K562 (cell line): Measurements from ENCODE around the gene QPRT. TPM values are rescaled to one million over a fixed set of nuclear protein-coding genes. Genes with fewer than 3 reads are reported as not detected.

Experiments
- ATAC-seq: fragments of 200-7000 bp; cut with Tn5 transposase; 3 replicates; pipeline ENCODE4 v1.9.1; 2020; ENCODE audit warnings: moderate library complexity
- BruUV-seq: library from RNA; stranded (reverse); fragments of 400-500 nt; replicated peaks from 2 replicates; lab custom pipeline; 2021; lab: Mats Ljungman, UMichigan
- CTCF ChIA-PET: fragments of 300-600 bp; formaldehyde crosslinking; extraction: SDS; loops from one replicate; lab custom pipeline; 2021; ENCODE audit warnings: low intra/inter-chr PET ratio; lab: Yijun Ruan, JAX
- POLR2A ChIA-PET: fragments of 300-600, 350-650 bp; sonication (Branson Sonifier 250); formaldehyde crosslinking; extraction: SDS; loops from one replicate; lab custom pipeline; 2021; ENCODE audit warnings: antibody characterized with exemption, inconsistent platforms; lab: Yijun Ruan, JAX
- DNase-seq, 4 experiments: peaks; one replicate each; pipeline versions ENCODE4 v3.0.0 to v3.0.0-alpha.2; 2011 to 2018; ENCODE audit warnings: low spot score in 3 of 4, mixed read lengths in 3 of 4; ENCODE audit errors: extremely low read depth in 1 of 4
- FAIRE-seq: peaks from 2 replicates; lab custom pipeline; 2011; peaks lifted over from hg19 to GRCh38; lab: Jason Lieb, UNC
- H2AFZ ChIP-seq: 2 replicates; pipeline ENCODE4 v1.6.0; 2011; ENCODE audit warnings: low read depth, low read length, control low read depth, inconsistent platforms
- H3K27ac ChIP-seq: fragments of 200-600 bp; 3 replicates; pipeline ENCODE4 v1.8.0; 2011; ENCODE audit warnings: low read depth, mild to moderate bottlenecking, control low read depth, inconsistent platforms, low read length, moderate library complexity, mixed read lengths; ENCODE audit errors: extremely low read depth
- H3K27me3 ChIP-seq, 2 experiments: fragments of 300-600 bp in 1 of 2; 2 replicates in 1 of 2; 3 replicates in 1 of 2; pipeline versions ENCODE4 v1.6.0 to v1.8.0; 2011; ENCODE audit warnings: inconsistent platforms in 2 of 2, low read length in 2 of 2, mild to moderate bottlenecking in 1 of 2, mixed read lengths in 1 of 2, moderate library complexity in 1 of 2; ENCODE audit not compliant: control insufficient read depth in 2 of 2, insufficient read depth in 2 of 2
- H3K36me3 ChIP-seq: fragments of 300-600 bp; 3 replicates; pipeline ENCODE4 v1.8.0; 2011; ENCODE audit warnings: mild to moderate bottlenecking, low read length, inconsistent platforms; ENCODE audit not compliant: control insufficient read depth, insufficient read depth
- H3K4me1 ChIP-seq, 2 experiments: fragments of 200-600 bp in 1 of 2; replicated peaks in 1 of 2; 2 replicates in 1 of 2; 3 replicates in 1 of 2; pipeline versions ENCODE4 v1.5.1 to v1.8.0; 2011; ENCODE audit warnings: inconsistent platforms in 2 of 2, low read length in 2 of 2, mild to moderate bottlenecking in 1 of 2, mixed read lengths in 1 of 2, moderate library complexity in 1 of 2; ENCODE audit not compliant: control insufficient read depth in 2 of 2, insufficient read depth in 2 of 2
- H3K4me2 ChIP-seq: 2 replicates; pipeline ENCODE4 v1.6.1; 2011; ENCODE audit warnings: low read length, control low read depth, inconsistent platforms, mixed read lengths; ENCODE audit not compliant: insufficient read depth
- H3K4me3 ChIP-seq: fragments of 200-600 bp; sonication (generic), shearing (Covaris generic); 2 replicates; pipeline ENCODE4 v1.5.1; 2016; ENCODE audit warnings: control low read depth, inconsistent platforms
- H3K79me2 ChIP-seq: fragments of 200-600 bp; 3 replicates; pipeline ENCODE4 v1.8.0; 2011; ENCODE audit warnings: low read length, inconsistent platforms; ENCODE audit not compliant: control insufficient read depth, insufficient read depth
- H3K9ac ChIP-seq, 2 experiments: 2 replicates each; pipeline versions ENCODE4 v1.6.0 to v1.6.1; 2011; ENCODE audit warnings: low read depth in 2 of 2, low read length in 2 of 2, control low read depth in 1 of 2, inconsistent platforms in 1 of 2, mild to moderate bottlenecking in 1 of 2, mixed read lengths in 1 of 2; ENCODE audit not compliant: insufficient read depth in 1 of 2
- H3K9me1 ChIP-seq: one replicate; pipeline ENCODE4 v1.6.0; 2011; ENCODE audit warnings: inconsistent platforms, mild to moderate bottlenecking, low read length, moderate library complexity; ENCODE audit not compliant: control insufficient read depth, insufficient read depth
- H3K9me3 ChIP-seq: replicated peaks from 2 replicates; pipeline ENCODE4 v1.5.1; 2011; ENCODE audit warnings: low read depth, low read length, inconsistent platforms; ENCODE audit not compliant: control insufficient read depth, insufficient read depth
- H4K20me1 ChIP-seq: replicated peaks from 2 replicates; pipeline ENCODE4 v1.6.1; 2011; ENCODE audit warnings: low read length, inconsistent platforms, mixed read lengths; ENCODE audit not compliant: control insufficient read depth, insufficient read depth
- BRD9 ChIP-seq: fragments of 450-650 bp; IDR thresholded peaks from 2 replicates; pipeline ENCODE4 v1.6.1; 2018; ENCODE audit warnings: low read depth; ENCODE audit not compliant: partially characterized antibody
- JUNB ChIP-seq: fragments of 450-650 bp; formaldehyde crosslinking; conservative IDR thresholded peaks from 2 replicates; pipeline ENCODE4 v1.4.0; 2020; ENCODE audit warnings: mild to moderate bottlenecking
- JUND ChIP-seq, 2 experiments: IDR thresholded peaks; 2 replicates in 1 of 2; 3 replicates in 1 of 2; pipeline ENCODE4 v1.6.1; 2011; ENCODE audit warnings: borderline replicate concordance in 2 of 2, low read depth in 2 of 2, low read length in 2 of 2, improper control_type of control experiment in 1 of 2, missing biosample characterization in 1 of 2, missing genetic modification characterization in 1 of 2, missing genetic modification reagents in 1 of 2
- L3MBTL2 ChIP-seq: fragments of 450-650 bp; IDR thresholded peaks from 2 replicates; pipeline ENCODE4 v1.6.1; 2016; ENCODE audit warnings: mild to moderate bottlenecking, moderate library complexity
- RAD21 ChIP-seq, 2 experiments: fragments of 250-450 bp in 1 of 2; fragments of 450-650 bp in 1 of 2; sonication (Bioruptor Pico) in 1 of 2; formaldehyde crosslinking in 1 of 2; IDR thresholded peaks in 1 of 2; conservative IDR thresholded peaks in 1 of 2; 2 replicates each; pipeline versions ENCODE4 v1.4.0 to v1.8.0; 2020 to 2022; ENCODE audit warnings: mild to moderate bottlenecking in 2 of 2, moderate library complexity in 1 of 2
- RCOR1 ChIP-seq, 2 experiments: IDR thresholded peaks; 2 replicates each; pipeline ENCODE4 v1.6.1; 2012; ENCODE audit warnings: low read depth in 2 of 2, low read length in 2 of 2, borderline replicate concordance in 1 of 2, improper control_type of control experiment in 1 of 2
- SMC3 ChIP-seq: conservative IDR thresholded peaks from 2 replicates; pipeline ENCODE4 v1.6.1; 2011; ENCODE audit warnings: low read depth, low read length, improper control_type of control experiment; ENCODE audit not compliant: insufficient read depth
- WHSC1 ChIP-seq: IDR thresholded peaks from one replicate; pipeline ENCODE4 v1.6.1; 2012; ENCODE audit warnings: low read length, control low read depth, inconsistent platforms
- ZNF778 ChIP-seq: fragments of 450-650 bp; formaldehyde crosslinking; IDR thresholded peaks from 2 replicates; pipeline ENCODE4 v1.4.0; 2020; ENCODE audit warnings: mild to moderate bottlenecking, moderate library complexity
- WGBS: fragments of 100-300 bp; shearing (Covaris generic); methylation state at CpG from one replicate; pipeline ENCODE4 v1.1.6; 2016; ENCODE audit warnings: low coverage, mixed read lengths; ENCODE audit not compliant: insufficient coverage; ENCODE audit errors: missing lambda C conversion rate; 5-methylcytosine and 5-hydroxymethylcytosine counted together
- in situ Hi-C: fragments of 300-500 bp; cut with MboI; formaldehyde crosslinking; loops from 4 replicates; pipeline ENCODE4 v1.15.0; 2018; ENCODE audit warnings: inconsistent platforms, mixed read lengths
- intact Hi-C: fragments of 100-400 bp; cut with micrococcal nuclease; formaldehyde crosslinking; loops from 2 replicates; pipeline ENCODE4 v1.14.2; 2022
- polyA plus RNA-seq, 8 experiments: library from polyadenylated mRNA; depleted of rRNA in 4 of 8; stranded (reverse) in 5 of 8; unstranded in 3 of 8; fragments of >200 nt; fragmentation: Nextera tagmentation in 2 of 8; fragmentation: Illumina TruSeq in 1 of 8; extraction: Ambion mirVana in 2 of 8; extraction: Trizol in 1 of 8; gene quantifications; 2 replicates each; pipeline versions ENCODE4 v1.2.1 to v1.2.3, GENCODE V29; 2011 to 2014; ENCODE audit warnings: inconsistent platforms in 1 of 8, missing spikeins in 1 of 8
- total RNA-seq, 7 experiments: library from RNA; depleted of rRNA in 6 of 7; stranded (reverse); fragments of >200 nt in 6 of 7; fragmentation: Illumina TruSeq in 2 of 7; extraction: Trizol in 2 of 7; gene quantifications; 2 replicates each; pipeline versions ENCODE4 v1.2.1 to v1.2.3, GENCODE V29; 2011 to 2021; ENCODE audit warnings: low replicate concordance in 1 of 7
- TF ChIP-seq, protein P1 (sequence below), 3 experiments: IDR thresholded peaks in 2 of 3; conservative IDR thresholded peaks in 1 of 3; 2 replicates each; pipeline ENCODE4 v1.5.1; 2011 to 2012; ENCODE audit warnings: low read length in 3 of 3, mild to moderate bottlenecking in 3 of 3, control low read depth in 2 of 3, improper control_type of control experiment in 1 of 3, inconsistent platforms in 1 of 3, low read depth in 1 of 3, mixed read lengths in 1 of 3, moderate library complexity in 1 of 3; ENCODE audit not compliant: insufficient read depth in 2 of 3
- TF ChIP-seq, protein P2 (sequence below): fragments of 200-800 bp; sonication (Bioruptor generic); IDR thresholded peaks from 2 replicates; pipeline ENCODE4 v1.6.1; 2017; ENCODE audit warnings: missing genetic modification characterization, missing compliant biosample characterization

QPRT gene
- total and polyA plus RNA-seq, 9 of the 15 experiments (the other 6 are each of a cell fraction or from before 2014, with no cell fraction given), result 7.7 to 112 (median 64.1) TPM

DNA sequence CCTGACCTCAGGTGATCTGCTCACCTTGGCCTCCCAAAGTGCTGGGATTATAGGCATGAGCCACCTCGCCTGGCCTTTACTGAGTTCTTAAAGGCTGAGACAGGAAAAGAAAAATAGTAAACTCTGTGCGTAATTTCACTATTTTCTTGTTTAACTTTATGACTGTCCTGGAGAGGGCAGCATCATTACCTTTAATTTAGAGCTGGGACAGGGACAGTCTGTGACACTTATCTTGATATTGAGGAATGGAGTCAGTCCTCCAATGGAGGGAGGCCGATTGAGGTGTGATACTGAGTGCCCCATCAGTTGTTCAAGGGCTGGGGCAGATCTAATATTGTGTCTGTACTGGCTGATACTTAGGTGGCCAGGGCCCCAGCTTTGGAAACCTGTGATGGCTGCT is 37.4 kb upstream of the QPRT start:
- ATAC-seq (peak; percentile 73), DNase-seq (peak; percentile 47 to 65 (median 51)), FAIRE-seq (no peak)
- no TSS peak for BruUV-seq
- WGBS, result 4% methylated on average over 3 of the region's 3 CpGs
- in situ Hi-C loops, result no loop called here
- Histone ChIP-seq H3K9me3 (no peaks in the 10 kb centered on the region), H3K27ac (no peak overlapping the region; the same call in 2 of the 3 replicates), H3K9ac (0 out of 4 replicates have a peak overlapping the region, but pooled peaks of 1 of the 2 experiments have one; percentile 24), H3K27me3 (no peaks in the 10 kb centered on the region), H3K4me2 (no peak overlapping the region), H4K20me1 (no peaks in the 10 kb centered on the region), H3K4me1 (peaks cover 20 to 24% of the 10 kb centered on the region in 2 experiments), H3K79me2 (no peaks in the 10 kb centered on the region), H3K9me1 (no peaks in the 10 kb centered on the region), H3K36me3 (no peaks in the 10 kb centered on the region), H2AFZ (peak overlapping the region; percentile 82), H3K4me3 (no peak overlapping the region)
- CTCF ChIA-PET, result interaction anchor here (1.0 to 1.2 kb wide), 2 partner anchors 69 to 79 kb away, joined by 3 to 4 read pairs; no protein-coding TSS in a partner anchor
- intact Hi-C loops, result loop anchor here (5.0 kb wide), 3 partner anchors 36 to 71 kb away; partner anchors contain the start of gene QPRT
- POLR2A ChIA-PET, result interaction anchor here (0.7 to 1.6 kb wide), 5 partner anchors 10 to 165 kb away, joined by 3 to 4 read pairs (median 3); partner anchors contain the start of gene MAZ
- TF ChIP-seq, protein P1, sequence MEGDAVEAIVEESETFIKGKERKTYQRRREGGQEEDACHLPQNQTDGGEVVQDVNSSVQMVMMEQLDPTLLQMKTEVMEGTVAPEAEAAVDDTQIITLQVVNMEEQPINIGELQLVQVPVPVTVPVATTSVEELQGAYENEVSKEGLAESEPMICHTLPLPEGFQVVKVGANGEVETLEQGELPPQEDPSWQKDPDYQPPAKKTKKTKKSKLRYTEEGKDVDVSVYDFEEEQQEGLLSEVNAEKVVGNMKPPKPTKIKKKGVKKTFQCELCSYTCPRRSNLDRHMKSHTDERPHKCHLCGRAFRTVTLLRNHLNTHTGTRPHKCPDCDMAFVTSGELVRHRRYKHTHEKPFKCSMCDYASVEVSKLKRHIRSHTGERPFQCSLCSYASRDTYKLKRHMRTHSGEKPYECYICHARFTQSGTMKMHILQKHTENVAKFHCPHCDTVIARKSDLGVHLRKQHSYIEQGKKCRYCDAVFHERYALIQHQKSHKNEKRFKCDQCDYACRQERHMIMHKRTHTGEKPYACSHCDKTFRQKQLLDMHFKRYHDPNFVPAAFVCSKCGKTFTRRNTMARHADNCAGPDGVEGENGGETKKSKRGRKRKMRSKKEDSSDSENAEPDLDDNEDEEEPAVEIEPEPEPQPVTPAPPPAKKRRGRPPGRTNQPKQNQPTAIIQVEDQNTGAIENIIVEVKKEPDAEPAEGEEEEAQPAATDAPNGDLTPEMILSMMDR (IDR thresholded peaks at IDR 0.05 in 2 of 3, conservative IDR thresholded peaks at IDR 0.05 in 1 of 3; ENCODE audit: insufficient read depth in 2 of 3, low read depth in 1 of 3, low read length in 3 of 3), result peak; percentile 28 to 73 (median 50); a peak in 5 of 6 replicates
- TF ChIP-seq, protein P2, sequence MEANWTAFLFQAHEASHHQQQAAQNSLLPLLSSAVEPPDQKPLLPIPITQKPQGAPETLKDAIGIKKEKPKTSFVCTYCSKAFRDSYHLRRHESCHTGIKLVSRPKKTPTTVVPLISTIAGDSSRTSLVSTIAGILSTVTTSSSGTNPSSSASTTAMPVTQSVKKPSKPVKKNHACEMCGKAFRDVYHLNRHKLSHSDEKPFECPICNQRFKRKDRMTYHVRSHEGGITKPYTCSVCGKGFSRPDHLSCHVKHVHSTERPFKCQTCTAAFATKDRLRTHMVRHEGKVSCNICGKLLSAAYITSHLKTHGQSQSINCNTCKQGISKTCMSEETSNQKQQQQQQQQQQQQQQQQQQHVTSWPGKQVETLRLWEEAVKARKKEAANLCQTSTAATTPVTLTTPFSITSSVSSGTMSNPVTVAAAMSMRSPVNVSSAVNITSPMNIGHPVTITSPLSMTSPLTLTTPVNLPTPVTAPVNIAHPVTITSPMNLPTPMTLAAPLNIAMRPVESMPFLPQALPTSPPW (CRISPR knock-in tag), result peak; percentile 33; the same call in 1 of the 2 replicates
- TF ChIP-seq L3MBTL2, result peak; percentile 47
- 0 out of 2 replicates have a peak, but pooled peaks have one; percentile 19 for TF ChIP-seq JUND (IDR thresholded peaks at IDR 0.05; ENCODE audit: borderline replicate concordance, low read depth, low read length)
- no peak; the same call in 2 of the 3 replicates for TF ChIP-seq JUND (tag; IDR thresholded peaks at IDR 0.05; ENCODE audit: borderline replicate concordance, low read depth, low read length)
- TF ChIP-seq ZNF778 (CRISPR knock-in tag), result no peak
- no peak for TF ChIP-seq WHSC1
- peak; percentile 67 to 76 for TF ChIP-seq RAD21 (CRISPR knock-in tag; conservative IDR thresholded peaks at IDR 0.05 in 1 of 2, IDR thresholded peaks at IDR 0.05 in 1 of 2)
- peak in 1 of 2 experiments; percentile 48; a peak in 1 of 4 replicates for TF ChIP-seq RCOR1 (IDR thresholded peaks at IDR 0.05; ENCODE audit: borderline replicate concordance in 1 of 2, low read depth in 2 of 2, low read length in 2 of 2)
- peak; percentile 58 for TF ChIP-seq BRD9
- 0 out of 2 replicates have a peak, but pooled peaks have one; percentile 28 for TF ChIP-seq SMC3
- TF ChIP-seq JUNB (CRISPR knock-in tag), result no peak
